NT2/D1 (cell line): ENCODE data around the gene MT1G.

Experiments used
- DNase-seq: peaks from one replicate; pipeline ENCODE4 v3.0.0-alpha.2; 2011; ENCODE audit warnings: low read depth, low spot score
- H3K27me3 ChIP-seq: 2 replicates; pipeline ENCODE4 v1.6.0; 2011; ENCODE audit warnings: mild to moderate bottlenecking; ENCODE audit not compliant: insufficient read length, insufficient read depth
- H3K36me3 ChIP-seq: 2 replicates; pipeline ENCODE4 v1.6.1; 2011; ENCODE audit warnings: mild to moderate bottlenecking, low read length, mixed read lengths; ENCODE audit not compliant: insufficient read depth, insufficient read length
- H3K4me1 ChIP-seq: 2 replicates; pipeline ENCODE4 v1.5.1; 2011; ENCODE audit not compliant: insufficient read depth, insufficient read length
- H3K4me3 ChIP-seq: 2 replicates; pipeline ENCODE4 v1.5.1; 2011; ENCODE audit warnings: low read depth; ENCODE audit not compliant: insufficient read length
- H3K9ac ChIP-seq: 2 replicates; pipeline ENCODE4 v1.6.0; 2011; ENCODE audit warnings: low read depth; ENCODE audit not compliant: insufficient read length
- H3K9me3 ChIP-seq: 2 replicates; pipeline ENCODE4 v1.5.1; 2011; ENCODE audit warnings: mild to moderate bottlenecking, low read length; ENCODE audit not compliant: insufficient read depth
- SUZ12 ChIP-seq: IDR thresholded peaks from 2 replicates; pipeline ENCODE4 v1.6.1; 2011; ENCODE audit not compliant: insufficient read length, insufficient read depth; ENCODE audit errors: extremely low read depth
- YY1 ChIP-seq: IDR thresholded peaks from 2 replicates; pipeline ENCODE4 v1.6.1; 2011; ENCODE audit not compliant: insufficient read length, insufficient read depth
- ZNF274 ChIP-seq: IDR thresholded peaks from 2 replicates; pipeline ENCODE4 v1.6.1; 2011; ENCODE audit warnings: mild to moderate bottlenecking, low read depth, low read length

MT1G gene

DNA sequence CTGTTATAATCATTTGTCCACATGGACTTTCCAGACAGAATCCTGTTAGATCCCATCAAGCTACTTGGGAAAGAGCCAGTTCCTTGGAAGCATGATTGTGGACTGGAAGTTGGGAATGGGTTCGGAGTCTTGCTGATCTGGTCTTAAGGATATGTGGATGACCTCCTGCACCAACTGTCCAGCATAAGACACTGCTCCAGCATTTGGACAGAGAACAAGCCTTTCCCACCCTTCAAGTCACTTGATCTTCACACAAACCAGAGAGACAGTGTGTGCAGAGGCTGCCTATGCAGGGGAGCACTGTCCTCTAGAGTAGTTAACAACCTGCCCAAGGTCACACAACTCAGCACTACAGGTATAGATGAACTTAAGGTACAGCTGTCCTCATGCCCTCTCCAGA lies 22.0 kb downstream of the MT1G start:
- no peak for TF ChIP-seq ZNF274
- no peak for TF ChIP-seq SUZ12
- no peak for TF ChIP-seq YY1
- Histone ChIP-seq H3K9me3 (no peaks in the 10 kb centered on the region), H3K36me3 (no peaks in the 10 kb centered on the region), H3K4me1 (peaks cover 5% of the 10 kb centered on the region), H3K27me3 (peaks cover 3% of the 10 kb centered on the region), H3K9ac (no peak overlapping the region), H3K4me3 (no peak overlapping the region)
- no peak for DNase-seq

GRCh38 chr16:56645311-56645710 lies 22.6 kb downstream of the MT1G start:
- no peak overlapping the region for H3K4me3 ChIP-seq
- no peak for TF ChIP-seq ZNF274
- no peak for TF ChIP-seq YY1
- TF ChIP-seq SUZ12: no peak
- no peak overlapping the region for H3K9ac ChIP-seq
- H3K4me1 ChIP-seq: peaks cover 5% of the 10 kb centered on the region
- no peaks in the 10 kb centered on the region for H3K36me3 ChIP-seq
- H3K27me3 ChIP-seq: peaks cover 5% of the 10 kb centered on the region
- no peaks in the 10 kb centered on the region for H3K9me3 ChIP-seq
- no peak for DNase-seq

DNA sequence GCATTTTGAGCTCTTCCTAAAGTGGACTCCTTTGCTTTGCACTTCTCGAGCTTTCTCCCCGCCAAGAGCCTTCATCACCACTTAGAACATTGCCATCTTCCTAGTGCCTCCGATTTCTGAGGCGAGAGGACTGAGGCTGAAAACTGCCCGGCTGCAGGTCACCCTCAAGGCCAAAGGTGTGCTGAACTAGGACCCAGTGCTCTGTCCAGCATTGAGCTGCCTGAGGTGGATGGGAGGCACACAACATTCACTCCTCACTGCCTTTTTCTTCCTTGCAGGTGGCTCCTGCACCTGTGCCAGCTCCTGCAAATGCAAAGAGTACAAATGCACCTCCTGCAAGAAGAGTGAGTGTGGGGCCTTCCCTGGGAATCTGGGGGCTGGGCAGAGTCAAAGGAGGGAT lies 24.0 kb downstream of the MT1G start:
- no peaks in the 10 kb centered on the region for H3K36me3 ChIP-seq
- DNase-seq: no peak
- no peak overlapping the region for H3K9ac ChIP-seq
- no peak for TF ChIP-seq YY1
- no peak for TF ChIP-seq ZNF274
- TF ChIP-seq SUZ12: no peak
- H3K9me3 ChIP-seq: no peaks in the 10 kb centered on the region
- H3K4me1 ChIP-seq: peaks cover 5% of the 10 kb centered on the region
- no peak overlapping the region for H3K4me3 ChIP-seq
- H3K27me3 ChIP-seq: peaks cover 20% of the 10 kb centered on the region

GRCh38 chr16:56643080-56643778 lies 24.6 kb downstream of the MT1G start:
- DNase-seq: no peak
- Histone ChIP-seq H3K9ac (no peak overlapping the region), H3K36me3 (no peaks in the 10 kb centered on the region), H3K27me3 (peaks cover 26% of the 10 kb centered on the region), H3K4me3 (no peak overlapping the region), H3K9me3 (no peaks in the 10 kb centered on the region), H3K4me1 (peaks cover 8% of the 10 kb centered on the region)
- TF ChIP-seq SUZ12: no peak
- TF ChIP-seq ZNF274: no peak
- no peak for TF ChIP-seq YY1

- Histone ChIP-seq H3K4me3 (no peak overlapping the region), H3K9me3 (no peaks in the 10 kb centered on the region), H3K36me3 (no peaks in the 10 kb centered on the region), H3K27me3 (peaks cover 46% of the 10 kb centered on the region), H3K4me1 (peaks cover 10% of the 10 kb centered on the region), H3K9ac (no peak overlapping the region)
- TF ChIP-seq ZNF274: no peak
- no peak for TF ChIP-seq YY1
- TF ChIP-seq SUZ12: no peak
- no peak for DNase-seq
Measured at GRCh38 chr16:56641166-56641565, 26.7 kb downstream of the MT1G start.

DNA sequence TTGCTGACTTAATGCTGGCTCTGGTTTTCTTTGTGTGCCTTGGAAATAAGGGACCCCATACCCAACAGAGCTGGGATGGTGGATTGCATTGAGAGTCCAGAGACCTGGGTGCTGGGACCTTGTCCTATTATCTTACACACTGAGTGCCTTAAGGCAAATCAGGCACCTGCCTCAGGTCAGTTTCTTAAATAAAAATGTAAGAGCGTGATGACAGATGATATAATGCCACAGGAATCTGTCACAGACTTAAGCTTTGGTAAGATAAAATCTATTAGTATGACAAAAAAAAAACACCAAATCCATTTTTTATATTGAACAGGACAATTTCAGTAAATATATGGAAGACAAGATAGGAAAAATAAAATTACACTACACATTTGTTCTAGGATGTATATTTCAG lies 27.8 kb downstream of the MT1G start:
- Histone ChIP-seq H3K4me3 (no peak overlapping the region), H3K9ac (no peak overlapping the region), H3K9me3 (no peaks in the 10 kb centered on the region), H3K36me3 (no peaks in the 10 kb centered on the region), H3K27me3 (peaks cover 57% of the 10 kb centered on the region), H3K4me1 (peaks cover 10% of the 10 kb centered on the region)
- DNase-seq: no peak
- TF ChIP-seq YY1 (no peak), SUZ12 (no peak), ZNF274 (no peak)

- TF ChIP-seq YY1: no peak
- TF ChIP-seq SUZ12: no peak
- TF ChIP-seq ZNF274: no peak
- Histone ChIP-seq H3K4me1 (peaks cover 10% of the 10 kb centered on the region), H3K36me3 (no peaks in the 10 kb centered on the region), H3K27me3 (peaks cover 65% of the 10 kb centered on the region), H3K9me3 (no peaks in the 10 kb centered on the region), H3K9ac (no peak overlapping the region), H3K4me3 (no peak overlapping the region)
- no peak for DNase-seq
Measured at GRCh38 chr16:56639045-56639444, 28.8 kb downstream of the MT1G start.
